ENCODE results near the gene CPT2.

DNA sequence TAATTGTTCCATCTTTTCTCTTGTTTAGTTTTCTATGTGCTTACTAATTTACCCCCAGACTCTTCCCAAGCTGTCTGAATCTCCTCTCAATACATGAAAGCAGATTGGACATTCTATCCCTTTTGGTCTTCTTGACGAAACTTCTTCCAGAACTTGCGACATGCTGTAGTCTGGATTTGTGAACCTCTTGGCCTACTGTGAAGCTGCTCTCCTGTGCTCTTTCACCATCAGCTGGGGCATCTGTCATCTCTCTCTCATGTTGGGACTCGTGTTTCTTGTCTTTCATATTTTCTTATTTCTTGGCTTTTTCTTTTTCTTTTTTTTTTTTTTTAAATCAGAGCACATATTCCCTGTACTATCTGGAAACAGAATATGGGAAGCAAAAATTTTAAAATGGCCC lies 6.8 kb downstream of the CPT2 start:
- TF ChIP-seq, protein P1, sequence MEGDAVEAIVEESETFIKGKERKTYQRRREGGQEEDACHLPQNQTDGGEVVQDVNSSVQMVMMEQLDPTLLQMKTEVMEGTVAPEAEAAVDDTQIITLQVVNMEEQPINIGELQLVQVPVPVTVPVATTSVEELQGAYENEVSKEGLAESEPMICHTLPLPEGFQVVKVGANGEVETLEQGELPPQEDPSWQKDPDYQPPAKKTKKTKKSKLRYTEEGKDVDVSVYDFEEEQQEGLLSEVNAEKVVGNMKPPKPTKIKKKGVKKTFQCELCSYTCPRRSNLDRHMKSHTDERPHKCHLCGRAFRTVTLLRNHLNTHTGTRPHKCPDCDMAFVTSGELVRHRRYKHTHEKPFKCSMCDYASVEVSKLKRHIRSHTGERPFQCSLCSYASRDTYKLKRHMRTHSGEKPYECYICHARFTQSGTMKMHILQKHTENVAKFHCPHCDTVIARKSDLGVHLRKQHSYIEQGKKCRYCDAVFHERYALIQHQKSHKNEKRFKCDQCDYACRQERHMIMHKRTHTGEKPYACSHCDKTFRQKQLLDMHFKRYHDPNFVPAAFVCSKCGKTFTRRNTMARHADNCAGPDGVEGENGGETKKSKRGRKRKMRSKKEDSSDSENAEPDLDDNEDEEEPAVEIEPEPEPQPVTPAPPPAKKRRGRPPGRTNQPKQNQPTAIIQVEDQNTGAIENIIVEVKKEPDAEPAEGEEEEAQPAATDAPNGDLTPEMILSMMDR (IDR thresholded peaks at IDR 0.05; ENCODE audit: low read depth, low read length, missing input control), result no peak
- no peak for TF ChIP-seq TAF1 (conservative IDR thresholded peaks at IDR 0.05)
- TF ChIP-seq, protein P2, sequence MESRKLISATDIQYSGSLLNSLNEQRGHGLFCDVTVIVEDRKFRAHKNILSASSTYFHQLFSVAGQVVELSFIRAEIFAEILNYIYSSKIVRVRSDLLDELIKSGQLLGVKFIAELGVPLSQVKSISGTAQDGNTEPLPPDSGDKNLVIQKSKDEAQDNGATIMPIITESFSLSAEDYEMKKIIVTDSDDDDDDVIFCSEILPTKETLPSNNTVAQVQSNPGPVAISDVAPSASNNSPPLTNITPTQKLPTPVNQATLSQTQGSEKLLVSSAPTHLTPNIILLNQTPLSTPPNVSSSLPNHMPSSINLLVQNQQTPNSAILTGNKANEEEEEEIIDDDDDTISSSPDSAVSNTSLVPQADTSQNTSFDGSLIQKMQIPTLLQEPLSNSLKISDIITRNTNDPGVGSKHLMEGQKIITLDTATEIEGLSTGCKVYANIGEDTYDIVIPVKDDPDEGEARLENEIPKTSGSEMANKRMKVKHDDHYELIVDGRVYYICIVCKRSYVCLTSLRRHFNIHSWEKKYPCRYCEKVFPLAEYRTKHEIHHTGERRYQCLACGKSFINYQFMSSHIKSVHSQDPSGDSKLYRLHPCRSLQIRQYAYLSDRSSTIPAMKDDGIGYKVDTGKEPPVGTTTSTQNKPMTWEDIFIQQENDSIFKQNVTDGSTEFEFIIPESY (IDR thresholded peaks at IDR 0.05), result no peak
- no peak for TF ChIP-seq GABPA (IDR thresholded peaks at IDR 0.05 in 1 of 2, conservative IDR thresholded peaks at IDR 0.05 in 1 of 2)

Data from liver (tissue), 3 donors.